GM19238 (cell line): ENCODE results near the gene FANCM.

Source experiments
- DNase-seq: peaks from one replicate; pipeline ENCODE4 v3.0.0; 2011; ENCODE audit warnings: low spot score; ENCODE audit not compliant: insufficient read length

Gene FANCM, protein sequence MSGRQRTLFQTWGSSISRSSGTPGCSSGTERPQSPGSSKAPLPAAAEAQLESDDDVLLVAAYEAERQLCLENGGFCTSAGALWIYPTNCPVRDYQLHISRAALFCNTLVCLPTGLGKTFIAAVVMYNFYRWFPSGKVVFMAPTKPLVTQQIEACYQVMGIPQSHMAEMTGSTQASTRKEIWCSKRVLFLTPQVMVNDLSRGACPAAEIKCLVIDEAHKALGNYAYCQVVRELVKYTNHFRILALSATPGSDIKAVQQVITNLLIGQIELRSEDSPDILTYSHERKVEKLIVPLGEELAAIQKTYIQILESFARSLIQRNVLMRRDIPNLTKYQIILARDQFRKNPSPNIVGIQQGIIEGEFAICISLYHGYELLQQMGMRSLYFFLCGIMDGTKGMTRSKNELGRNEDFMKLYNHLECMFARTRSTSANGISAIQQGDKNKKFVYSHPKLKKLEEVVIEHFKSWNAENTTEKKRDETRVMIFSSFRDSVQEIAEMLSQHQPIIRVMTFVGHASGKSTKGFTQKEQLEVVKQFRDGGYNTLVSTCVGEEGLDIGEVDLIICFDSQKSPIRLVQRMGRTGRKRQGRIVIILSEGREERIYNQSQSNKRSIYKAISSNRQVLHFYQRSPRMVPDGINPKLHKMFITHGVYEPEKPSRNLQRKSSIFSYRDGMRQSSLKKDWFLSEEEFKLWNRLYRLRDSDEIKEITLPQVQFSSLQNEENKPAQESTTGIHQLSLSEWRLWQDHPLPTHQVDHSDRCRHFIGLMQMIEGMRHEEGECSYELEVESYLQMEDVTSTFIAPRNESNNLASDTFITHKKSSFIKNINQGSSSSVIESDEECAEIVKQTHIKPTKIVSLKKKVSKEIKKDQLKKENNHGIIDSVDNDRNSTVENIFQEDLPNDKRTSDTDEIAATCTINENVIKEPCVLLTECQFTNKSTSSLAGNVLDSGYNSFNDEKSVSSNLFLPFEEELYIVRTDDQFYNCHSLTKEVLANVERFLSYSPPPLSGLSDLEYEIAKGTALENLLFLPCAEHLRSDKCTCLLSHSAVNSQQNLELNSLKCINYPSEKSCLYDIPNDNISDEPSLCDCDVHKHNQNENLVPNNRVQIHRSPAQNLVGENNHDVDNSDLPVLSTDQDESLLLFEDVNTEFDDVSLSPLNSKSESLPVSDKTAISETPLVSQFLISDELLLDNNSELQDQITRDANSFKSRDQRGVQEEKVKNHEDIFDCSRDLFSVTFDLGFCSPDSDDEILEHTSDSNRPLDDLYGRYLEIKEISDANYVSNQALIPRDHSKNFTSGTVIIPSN (N-terminal part only)

GRCh38 chr14:45135659-45136395 lies at the start of gene FANCM:
Gene FANCM, plus strand, starts transcription at chr14:45135930. Its CDS starts 102 bp downstream, at chr14:45136032.
- peak; percentile 60 for DNase-seq

GRCh38 chr14:45089813-45090212 lies 45.9 kb upstream of the FANCM start:
- no peak for DNase-seq

DNA sequence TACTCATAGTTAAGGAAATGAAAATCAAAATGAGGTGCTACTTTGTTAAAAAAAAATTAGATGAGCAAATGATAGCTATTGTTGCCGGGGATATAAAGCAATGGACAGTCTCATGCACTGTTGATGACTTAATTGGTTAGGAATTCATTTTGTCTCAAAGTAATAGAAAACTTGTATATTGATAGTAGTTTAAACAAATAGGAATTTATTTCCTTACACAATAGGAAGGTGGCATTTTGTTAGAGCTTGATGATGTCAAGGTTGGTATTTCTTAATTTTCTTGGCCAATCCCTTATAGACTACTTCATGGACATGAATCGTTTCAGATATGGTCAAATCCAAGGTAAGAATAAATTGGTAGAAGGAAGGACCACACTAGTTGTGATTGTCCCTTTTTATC lies 44.0 kb upstream of the FANCM start:
- no peak for DNase-seq

GRCh38 chr14:45094275-45094674 lies 41.5 kb upstream of the FANCM start:
- DNase-seq = no peak

- DNase-seq = no peak
Measured at GRCh38 chr14:45095143-45095542, 40.6 kb upstream of the FANCM start.

GRCh38 chr14:45096218-45096617 lies 39.5 kb upstream of the FANCM start:
- no peak for DNase-seq

DNA sequence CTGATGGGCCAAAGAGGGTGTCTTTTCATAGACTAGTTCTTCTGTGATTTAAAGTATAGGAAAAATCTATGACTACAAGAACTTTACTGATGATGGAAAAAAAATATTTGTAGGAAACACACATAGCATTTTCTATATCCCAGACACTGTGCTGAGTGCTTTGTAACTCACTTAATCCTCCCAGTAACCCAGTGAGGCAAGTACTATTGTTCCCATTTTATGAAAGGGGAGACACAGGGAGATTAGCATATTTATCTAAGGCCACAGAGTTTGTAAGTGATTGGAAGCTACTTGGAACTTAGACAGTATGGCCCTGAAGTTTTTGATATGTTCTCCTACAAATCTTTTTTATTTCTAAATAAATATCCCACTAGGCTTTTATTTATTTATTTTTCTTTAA lies 31.9 kb upstream of the FANCM start:
- DNase-seq = no peak

DNA sequence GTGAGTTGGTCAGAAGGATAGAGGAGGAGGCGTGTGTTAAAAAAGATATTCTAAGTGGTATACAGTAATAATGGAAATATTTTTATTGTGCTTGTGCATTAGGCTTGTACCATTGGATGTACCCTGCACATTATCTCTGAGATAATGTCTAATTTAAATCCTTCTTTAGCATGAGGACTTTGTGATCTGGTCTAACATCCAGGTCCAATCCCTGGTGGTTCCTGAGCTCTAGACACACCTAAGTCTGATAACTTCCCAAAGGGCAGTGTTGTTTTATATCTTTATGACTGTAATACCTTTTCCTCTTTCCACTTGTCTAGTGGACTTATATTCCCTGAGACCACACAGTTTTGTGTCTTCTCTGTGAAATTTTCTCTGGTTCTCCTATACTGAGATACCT lies 31.2 kb upstream of the FANCM start:
- DNase-seq = no peak

GRCh38 chr14:45112896-45113781 lies 22.6 kb upstream of the FANCM start:
- DNase-seq = no peak

DNA sequence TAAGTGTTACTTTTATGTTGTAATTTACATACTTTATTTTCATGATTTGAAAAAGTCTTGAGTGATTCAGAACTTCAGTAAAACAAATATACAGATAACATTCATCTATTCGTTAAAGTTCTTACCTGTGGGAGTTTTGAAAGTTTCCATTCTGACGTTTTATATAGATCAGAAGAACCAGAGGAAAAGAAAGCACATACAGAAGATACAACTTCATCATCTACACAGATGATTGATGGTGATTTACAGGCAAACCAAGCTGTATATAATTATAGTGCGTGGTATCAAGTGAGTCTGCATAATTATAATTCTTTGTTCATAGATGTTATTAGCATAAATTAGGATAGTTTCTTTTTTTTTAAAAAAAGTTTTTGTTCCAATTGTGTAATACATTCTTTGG lies 21.4 kb upstream of the FANCM start:
- DNase-seq = no peak

DNA sequence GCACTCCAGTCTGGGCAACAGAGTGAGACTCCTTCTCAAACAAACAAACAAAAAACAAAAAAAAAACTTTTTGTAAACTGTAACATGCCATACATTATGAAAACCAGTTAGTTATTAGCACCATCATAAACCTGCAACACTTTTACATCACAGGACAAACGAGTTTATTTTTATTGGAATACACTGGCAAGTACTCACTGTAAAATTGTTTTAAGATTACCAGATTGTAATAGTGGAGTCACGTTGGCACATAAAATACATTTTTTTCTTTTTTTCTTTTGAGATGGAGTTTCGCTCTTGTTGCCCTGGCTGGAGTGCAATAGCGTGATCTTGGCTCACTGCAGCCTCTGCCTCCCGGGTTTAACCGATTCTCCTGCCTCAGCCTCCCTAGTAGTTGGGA lies 17.1 kb upstream of the FANCM start:
- no peak for DNase-seq

GRCh38 chr14:45120096-45120495 lies 15.6 kb upstream of the FANCM start:
- DNase-seq = no peak

GRCh38 chr14:45123271-45123670 lies 12.5 kb upstream of the FANCM start:
- DNase-seq = no peak

DNA sequence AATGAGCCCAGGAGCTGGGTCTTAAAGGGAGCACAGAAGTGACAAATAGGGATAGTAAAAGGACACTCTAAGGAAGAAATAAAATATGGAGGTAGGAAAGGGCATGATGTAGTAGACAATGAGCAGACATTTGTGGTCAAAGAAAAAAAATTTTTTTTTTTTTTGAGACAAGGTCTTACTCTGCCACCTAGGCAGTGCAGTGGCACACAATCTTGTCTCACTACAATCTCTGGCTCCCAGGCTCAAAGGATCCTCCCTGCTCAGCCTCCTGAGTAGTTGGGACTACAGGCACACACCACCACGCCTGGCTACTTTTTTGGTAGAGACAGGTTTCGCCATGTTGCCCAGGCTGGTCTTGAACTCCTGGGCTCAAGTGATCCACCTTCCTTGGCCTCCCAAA lies 10.0 kb upstream of the FANCM start:
- DNase-seq = no peak

- no peak for DNase-seq
Measured at GRCh38 chr14:45128963-45129629, 6.6 kb upstream of the FANCM start.

- DNase-seq = no peak
Measured at GRCh38 chr14:45133683-45134050, 2.1 kb upstream of the FANCM start.

- peak; percentile 89 for DNase-seq
Measured at GRCh38 chr14:45134051-45134958, 1.4 kb upstream of the FANCM start, which contains the start of gene FKBP3. Gene FKBP3, minus strand, starts transcription at chr14:45134481. Its CDS starts 25 bp downstream, at chr14:45134456.

DNA sequence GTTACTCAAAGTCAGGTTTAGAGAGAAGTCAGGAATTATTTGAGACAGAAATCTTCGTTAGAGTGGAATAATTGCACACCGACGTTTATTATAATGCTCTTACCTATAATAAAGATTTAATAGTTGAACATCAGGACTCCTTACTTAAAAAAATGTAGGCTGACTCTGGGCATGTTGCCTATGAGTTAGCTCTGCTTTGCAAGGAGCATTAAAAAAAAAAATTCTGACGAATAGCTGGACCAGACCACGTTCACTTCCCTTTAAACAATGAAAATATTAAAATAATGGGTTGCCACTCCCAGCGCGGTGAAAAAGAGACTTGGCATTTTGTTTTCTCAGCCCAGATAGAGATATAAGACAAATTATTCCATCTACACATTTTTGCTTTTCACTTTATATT lies 574 bp upstream of the FANCM start:
- no peak for DNase-seq
